HG02623 (cell line): ENCODE results near the gene EGLN3.
"Not testable (repeated sequence)": the region's sequence is repeated elsewhere in the genome, so short reads cannot be mapped to it uniquely, and the experiment has no call there.

Experiments used
- ATAC-seq: cut with Tn5 transposase; IDR thresholded peaks from one replicate; pipeline ENCODE4 v1.9.1; 2021; ENCODE audit warnings: moderate library complexity; ENCODE audit not compliant: unreplicated experiment

EGLN3 gene

DNA sequence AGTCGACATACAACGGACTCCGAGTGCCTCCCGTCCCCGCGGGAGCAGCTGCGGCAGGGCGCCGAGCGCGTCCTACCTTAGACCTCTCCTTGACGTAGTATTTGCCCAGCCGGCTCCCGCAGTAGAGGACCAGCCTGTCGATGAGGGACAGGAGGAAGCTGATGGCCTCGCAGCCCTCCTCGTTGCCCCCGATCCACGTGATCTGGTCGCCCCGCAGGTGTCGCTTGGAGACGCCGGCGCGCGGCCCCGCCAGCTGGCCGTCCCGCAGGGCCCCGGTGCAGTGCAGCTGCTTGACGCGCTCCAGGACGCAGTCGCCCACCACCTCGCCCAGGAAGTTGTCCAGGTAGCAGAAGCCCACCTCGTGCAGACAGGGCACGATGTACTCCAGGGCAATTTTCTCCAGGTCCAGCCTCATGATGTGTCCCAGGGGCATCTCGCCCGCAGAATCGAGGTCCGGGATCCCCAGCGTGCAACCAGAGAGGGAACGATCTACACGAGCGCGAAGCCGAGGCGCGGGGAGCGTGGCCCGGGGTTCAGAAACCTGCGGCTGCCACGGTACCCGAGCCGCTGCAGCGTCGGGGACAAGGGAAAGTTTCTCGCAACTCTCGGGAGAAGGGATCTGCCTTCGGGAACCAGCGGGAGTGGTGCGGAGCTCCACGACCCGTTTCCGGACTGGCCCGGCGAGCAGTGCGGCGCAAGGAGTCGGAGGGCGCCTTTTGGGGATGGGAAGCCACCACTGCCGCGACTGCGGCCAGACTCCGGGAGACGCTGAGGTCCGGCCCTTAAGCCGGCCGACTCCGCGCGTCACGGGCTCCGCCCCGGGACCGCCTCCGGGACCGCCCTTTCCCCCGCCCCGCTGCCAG is at the start of gene EGLN3:
Gene EGLN3 (minus strand): TSS at position 755 of the 863 bp plus-strand sequence. CDS start 322 bp downstream, at position 433.
- peak; percentile 92 for ATAC-seq

DNA sequence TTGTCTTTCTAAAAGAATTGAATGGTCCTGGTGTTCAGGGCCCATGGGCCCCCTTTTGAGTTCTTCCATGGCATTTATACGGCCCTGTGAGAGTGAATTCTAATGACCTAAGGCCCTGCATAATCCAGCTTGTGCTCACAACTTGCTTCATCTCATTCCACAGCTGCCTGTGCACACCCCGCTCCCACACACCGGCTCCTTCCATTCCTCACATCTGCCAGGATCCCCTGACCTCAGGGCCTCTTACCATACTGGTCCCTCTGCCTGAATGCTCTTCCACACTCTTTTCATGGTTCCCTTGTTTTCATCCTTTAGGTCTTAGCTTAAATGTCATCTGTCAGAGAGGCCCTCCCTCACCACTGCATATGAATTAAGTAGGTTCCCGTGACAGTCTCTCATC is 49.5 kb upstream of the EGLN3 start:
- ATAC-seq = no peak

DNA sequence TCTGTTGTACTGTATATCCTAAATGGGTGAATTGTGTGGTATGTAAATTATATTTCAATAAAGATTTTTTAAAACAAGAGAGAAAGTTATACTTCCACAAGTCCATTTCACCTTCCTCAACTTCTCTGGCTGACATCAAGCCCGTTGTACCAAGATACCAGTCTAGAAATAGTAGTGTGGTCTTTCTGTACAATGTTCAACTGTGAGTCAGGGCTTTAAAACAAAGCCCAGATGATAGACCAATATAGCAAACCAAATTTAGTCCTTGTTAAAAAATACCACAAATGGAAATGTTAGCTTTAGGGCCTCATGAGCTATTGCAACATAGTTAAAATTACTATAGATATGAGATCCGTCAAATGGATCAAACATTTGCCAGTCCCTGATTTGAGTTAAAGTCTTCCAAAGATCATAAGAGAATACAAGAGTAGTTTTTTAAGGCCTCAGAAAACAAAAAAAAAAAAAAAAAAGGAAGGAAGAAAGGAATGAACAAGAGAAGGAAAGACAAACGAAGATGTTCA is 49.0 kb upstream of the EGLN3 start:
- no peak for ATAC-seq

DNA sequence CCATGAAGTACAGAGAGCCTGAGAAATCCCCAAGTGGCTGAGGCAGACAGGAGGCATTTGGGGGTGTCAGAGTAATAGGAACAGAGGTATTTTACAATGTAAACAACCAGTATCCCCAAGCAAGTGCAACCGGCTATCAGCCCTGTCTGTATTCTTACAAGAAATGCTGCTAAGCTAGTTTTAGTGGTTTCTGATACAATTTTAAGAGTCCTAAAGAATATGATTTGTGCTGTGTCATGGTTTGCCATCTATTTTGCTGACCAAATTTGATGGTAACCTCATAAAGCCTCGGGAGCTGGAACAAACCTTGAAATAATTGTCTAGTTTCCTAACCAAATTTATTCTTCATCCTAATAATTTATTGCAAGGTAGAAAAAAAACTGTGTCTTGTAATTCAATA is 46.7 kb upstream of the EGLN3 start:
- no peak for ATAC-seq

DNA sequence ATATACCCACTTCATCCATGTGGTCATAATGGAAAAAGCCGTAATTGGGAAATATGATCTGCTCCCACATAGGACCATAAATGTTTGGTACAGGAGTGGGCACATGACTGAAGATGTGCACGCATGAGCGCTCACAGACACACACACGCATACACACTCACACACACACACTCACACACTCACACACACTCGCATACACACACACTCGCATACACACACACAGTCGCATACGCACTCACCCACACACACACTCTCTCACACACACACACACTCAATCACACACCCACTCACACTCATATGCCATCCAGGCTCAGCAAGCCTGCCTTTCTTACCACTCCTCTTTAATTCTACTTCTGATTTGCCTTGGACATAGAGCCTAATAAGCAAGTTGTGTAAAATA is 45.6 kb upstream of the EGLN3 start:
- ATAC-seq = no peak

DNA sequence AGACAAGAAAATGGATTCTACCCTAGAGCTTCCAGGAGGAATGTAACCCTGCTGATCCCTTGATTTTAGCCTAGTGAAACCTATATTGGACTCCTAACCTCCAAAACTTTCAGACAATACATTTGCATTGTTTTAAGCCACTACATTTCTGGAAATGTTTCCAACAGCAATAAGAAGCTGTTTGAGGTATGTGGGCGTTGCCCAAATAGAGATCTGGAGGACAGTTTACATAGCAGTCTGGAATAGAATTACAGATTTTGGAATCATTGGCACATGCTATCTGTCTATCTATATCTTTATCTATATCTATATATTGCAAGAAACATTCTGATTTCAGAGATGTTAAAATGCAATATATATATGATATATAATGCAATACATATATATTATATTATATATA is 42.4 kb upstream of the EGLN3 start:
- ATAC-seq = no peak

DNA sequence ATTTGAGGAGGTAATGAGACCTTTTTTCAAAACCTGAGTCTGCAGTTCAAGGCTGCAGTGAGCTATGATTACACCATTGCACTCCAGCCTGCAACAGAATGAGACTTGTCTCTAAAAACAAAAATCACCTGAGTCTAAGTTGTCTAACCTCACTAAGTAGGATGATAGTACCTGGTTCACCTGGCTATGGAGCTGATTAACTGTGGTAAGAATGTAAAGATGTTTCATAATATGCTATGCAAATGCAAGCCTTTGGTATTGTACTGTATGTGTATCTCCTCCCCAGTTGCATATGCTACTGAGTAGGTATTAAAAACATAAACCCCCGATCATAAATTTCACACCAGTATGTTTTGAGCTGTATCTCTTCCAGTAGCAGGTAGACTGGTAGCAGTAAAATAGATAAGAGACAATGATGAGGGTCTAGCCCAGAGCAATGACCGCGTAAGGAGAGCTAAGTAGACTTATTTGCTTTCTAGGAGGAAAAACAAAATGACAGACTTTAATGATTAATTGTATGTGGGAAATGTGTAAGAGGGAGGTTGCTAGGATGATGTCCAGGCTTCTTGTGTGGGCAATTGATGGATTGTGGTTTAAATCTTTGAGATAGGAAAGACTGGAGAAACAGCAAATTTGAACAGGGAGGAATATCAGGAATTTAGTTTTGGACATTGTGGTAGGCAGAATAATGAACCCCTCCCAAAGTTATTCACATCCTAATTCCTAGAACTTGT is 41.6 kb upstream of the EGLN3 start:
- ATAC-seq = no peak

DNA sequence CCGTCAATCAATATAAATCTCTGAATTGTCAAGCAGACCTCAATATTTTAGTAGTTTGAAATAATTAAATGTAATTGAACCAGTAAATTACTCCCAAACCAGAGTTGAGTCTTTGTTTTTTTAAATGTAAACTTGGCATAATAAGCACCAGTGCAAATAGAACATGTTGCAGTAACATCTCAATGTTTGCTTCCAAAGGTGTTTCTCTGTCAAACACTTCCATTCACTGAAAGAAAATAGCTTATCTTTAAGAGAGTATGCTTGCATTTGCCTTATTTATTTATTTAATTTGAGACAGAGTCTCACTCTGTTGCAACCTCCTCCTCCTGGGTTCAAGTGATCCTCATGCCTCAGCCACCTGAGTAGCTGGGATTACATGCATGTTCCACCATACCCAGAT is 39.9 kb upstream of the EGLN3 start:
- no peak for ATAC-seq

DNA sequence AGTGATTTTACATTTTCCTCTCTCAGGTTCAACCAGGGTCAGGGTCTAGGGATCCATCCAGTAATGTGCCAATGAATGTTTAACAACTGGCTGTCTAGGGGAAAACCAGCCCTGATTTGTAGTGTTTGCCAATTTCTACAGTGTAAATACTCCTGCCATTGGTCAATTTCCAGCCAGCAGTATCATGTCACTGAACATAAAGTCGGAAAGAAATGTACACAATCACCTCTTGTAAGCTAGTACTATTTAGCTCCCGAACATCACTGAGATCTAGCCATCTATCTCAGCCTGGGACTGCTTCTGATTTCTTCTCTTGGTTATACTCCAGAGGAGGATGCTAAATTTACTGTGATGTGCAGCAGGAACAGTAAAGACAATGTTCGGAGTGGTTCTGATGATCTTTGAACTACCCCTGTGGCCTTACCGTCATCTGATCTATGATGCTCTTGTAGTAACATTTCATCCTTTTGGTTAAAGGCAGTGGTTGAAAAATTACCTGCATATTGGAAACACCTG is 36.7 kb upstream of the EGLN3 start:
- ATAC-seq = no peak

DNA sequence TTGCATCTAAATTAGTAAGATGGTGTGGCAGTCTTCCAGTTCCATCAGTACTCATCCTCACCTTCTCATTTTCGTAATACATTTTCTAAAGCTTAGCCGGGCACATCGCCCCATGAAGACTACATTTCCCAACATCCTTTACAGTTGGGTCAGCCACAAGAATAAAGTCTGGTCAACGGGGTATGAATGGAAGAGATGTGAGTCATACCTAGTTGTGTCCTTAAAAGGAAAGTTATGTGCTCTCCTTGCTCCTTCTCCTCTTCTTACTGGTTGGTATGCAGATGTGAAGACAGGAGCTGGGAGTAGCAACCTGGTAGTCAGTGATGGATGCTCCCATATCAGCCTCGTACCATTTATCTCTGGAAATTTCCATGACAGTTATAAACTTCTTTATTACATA is 35.9 kb upstream of the EGLN3 start:
- no peak for ATAC-seq

DNA sequence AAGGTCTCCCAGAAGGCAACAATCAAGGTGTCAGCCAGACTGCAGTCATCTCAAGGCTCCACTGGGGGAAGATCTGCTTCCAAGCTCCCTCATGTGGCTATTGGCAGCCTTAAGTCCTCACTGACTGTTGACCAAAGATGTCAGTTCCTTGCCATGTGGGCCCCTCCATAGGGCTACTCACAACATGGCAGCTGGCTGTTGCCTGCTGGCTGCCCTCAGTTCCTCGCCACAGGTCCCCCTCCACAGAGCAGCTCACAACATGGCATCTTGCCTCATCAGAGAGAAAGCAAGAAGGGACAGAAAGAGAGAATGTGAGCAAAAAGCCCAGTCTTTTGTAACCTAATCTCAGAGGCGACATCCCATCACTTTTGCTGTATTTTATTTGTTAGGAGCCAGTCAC is 34.4 kb upstream of the EGLN3 start:
- ATAC-seq = no peak

DNA sequence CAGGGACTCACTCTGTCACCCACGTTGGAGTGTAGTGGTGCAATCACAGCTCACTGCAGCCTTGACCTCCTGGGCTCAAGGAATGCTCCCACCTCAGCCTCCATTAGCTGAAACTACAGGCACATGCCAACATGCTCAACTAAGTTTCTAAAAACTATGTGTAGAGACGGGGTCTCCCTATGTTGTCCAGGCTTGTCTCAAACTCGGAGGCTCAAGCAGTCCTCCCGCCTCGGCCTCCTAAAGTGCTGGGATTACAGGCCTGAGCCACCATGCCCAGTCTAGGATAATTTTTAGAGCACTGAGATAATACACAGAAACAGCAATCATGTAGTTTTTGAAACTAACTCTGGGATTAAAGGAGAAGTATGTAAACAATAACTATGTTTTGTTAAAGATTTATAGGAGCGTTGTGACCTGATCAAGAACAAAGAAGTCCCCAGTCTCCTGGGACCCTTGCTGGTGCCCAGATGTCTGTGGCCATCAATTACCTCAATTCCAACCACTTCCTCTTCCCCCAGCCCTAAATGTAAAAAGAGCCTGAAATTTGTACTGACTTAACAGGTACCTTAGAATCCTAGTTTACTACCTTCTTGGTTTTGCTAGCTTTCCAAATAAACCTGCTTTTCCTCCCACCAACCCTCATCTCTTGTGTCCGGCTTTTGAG is 28.9 kb upstream of the EGLN3 start:
- ATAC-seq = no peak

DNA sequence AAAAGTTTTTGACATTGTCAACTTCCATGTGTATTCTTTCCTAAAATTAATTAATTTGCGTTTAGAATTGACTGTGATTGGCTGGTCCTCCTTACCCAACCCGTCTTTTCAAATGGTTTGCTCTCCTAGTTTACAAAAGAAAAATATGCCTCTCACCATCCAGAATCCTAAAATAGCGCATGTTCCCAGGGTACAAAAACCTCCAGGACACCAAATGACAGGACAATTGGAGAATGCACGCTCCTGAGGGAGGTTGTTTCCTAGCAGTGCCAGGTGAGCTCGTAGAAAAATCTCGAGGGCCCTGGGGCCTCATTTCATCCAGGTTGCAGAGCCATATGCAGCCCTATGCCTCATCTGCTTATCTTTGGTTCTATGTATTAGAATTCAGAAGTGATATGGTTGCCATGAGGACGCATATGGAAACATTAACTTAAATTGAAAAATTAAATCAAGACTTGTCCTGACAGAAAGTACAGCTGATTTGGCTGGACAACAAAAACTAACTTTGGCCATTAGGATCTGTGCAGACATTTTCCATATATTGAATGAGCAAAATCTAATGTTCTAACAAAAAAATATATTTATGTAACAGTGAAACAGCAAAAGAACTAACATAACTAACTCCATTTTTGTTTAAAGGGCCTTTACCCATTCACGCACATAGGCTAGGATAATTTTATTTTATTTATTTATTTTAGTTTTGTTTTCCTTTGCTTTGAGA is 28.2 kb upstream of the EGLN3 start:
- no peak for ATAC-seq

DNA sequence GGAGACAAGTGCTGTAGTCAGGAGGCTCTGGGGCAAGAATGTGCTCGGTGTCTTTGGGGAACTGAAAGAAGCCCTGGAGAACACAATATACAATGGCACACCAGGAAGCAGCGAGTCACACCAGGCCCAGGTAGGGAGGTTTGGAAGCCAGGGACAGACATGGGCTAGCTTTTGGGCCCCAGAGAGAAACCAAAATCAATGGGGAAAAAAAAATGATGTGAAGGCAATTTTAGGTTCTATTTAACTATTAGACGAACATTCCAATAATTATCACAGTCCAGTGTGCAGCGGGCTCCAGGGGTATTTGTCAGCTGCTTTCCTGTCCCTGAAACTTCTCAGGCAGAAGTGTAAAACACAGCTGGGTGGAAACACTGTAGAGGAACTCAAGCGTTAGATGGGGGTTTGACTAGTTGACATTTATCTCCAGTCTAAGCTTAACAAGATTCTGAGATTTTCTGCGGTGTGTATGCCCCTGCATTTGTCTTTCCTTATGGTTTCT is 21.8 kb upstream of the EGLN3 start:
- peak; percentile 90 for ATAC-seq

DNA sequence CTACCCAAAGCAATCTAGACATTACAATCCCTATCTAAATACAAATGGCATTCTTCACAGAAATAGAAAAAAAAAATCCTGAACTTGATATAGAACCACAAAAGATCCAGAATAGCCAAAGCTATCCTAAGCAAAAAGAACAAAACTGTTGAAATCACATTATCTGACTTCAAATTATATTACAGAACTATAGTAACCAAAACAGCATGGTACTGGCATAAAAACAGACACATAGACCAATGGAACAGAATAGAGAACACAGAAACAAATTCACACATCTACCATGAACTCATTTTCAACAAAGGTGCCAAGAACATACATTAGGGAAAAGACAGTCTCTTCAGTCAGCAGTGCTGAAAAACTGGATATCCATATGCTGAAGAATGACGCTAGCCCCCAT is 19.0 kb upstream of the EGLN3 start:
- not testable (repeated sequence) for ATAC-seq

DNA sequence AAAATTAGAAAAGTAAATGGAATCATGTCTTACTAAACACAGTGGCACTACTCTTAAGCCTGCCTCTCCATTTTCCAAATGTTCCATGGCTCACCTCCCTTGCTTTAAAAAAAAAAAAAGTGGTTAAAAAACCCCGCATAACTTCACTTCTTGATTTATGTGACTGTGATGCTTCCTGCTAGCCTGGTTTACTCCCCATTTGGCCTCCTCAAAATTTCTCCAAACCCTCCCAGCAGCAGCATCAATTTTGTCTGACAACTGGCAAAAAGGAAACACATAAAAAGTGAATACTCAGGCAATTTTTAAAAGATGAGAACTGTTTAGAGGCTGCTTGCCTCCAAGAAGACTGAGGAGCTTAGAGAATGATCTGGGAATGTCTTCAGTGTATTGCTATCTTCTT is 17.8 kb upstream of the EGLN3 start:
- ATAC-seq = no peak

DNA sequence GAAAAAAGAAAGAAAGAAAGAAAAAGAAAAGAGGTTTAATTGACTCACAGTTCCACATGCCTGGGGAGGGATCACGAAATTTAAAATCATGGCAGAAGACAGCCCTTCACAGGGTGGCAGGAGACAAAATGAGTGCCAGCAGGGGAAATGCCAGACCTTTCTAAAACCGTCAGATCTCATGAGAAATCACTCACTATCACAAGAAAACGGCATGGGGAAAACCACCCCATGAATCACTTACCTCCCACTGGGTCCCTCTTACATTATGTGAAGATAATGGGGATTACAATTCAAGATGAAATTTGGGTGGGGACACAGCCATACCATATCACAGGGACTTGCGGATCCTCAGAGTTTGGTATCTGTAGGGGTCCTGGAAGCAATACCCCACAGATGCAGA is 16.3 kb upstream of the EGLN3 start:
- no peak for ATAC-seq

DNA sequence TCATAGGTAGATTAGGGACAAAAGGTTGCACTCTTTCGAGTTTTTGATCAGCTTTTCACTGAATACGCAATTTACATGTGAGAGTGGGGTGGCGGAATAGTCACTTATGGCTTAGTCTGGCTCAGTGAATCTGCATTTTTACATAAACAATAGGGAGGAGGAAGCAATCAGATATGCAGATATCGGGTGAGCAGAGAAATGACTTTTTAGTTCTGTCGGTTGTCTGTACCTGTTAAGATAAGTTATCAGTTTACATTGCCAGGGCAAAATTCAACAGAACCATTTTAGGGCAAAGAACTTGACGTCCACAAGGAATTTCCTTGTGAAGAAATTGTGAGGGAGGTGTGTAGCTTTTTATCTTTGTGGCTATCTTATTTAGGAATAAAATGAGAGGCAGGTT is 15.4 kb upstream of the EGLN3 start:
- no peak for ATAC-seq

DNA sequence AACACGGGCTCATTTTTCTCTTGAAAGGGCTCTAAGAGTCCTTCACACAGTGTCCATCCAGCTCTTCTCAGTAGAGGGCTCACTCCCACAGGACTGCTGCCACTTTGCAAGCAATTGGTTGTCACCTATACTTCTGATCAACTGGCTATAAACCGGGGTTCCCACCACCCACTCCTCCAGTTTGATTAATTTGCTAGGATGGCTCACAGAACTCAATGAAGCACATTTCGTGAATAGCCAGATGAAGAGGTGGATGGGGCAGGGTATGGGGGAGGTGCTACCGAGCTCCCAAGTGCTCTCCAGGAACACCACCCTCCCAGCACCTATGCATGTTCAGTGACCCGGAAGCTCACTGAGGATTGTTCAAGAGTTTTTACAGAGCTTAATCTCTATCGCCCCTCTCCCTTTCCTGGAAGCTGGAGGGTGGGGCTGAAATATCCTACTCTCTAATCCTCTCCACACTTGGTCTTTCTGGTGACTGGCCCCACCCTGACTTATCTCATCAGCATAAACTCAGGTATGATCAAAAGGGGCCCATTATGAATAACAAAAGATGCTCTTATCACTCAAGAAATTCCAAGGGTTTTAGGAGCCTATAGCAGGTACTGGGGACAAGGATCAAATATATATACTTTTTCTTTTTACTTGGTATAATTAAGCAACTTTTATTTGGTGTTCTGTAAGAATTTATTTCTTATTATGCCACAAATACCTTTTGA is 13.9 kb upstream of the EGLN3 start:
- ATAC-seq = no peak

DNA sequence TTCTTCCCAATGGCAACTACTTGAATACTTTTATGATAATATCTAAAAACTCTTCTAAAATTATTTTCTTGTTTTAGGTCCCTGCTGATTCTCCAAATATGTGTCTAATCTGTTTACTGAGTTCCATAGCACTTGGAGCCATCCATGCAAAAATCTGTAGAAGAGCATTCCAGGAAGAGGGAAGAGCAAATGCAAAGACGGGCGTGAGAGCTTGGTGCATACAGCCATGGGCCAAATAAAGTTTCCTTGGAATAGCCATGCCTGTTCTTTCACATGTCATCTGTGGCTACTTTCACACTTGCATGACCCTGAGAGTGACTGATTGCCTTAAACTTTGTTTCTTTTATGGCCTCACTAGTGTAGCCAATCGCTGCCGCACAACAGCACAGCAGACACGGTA is 13.0 kb upstream of the EGLN3 start:
- no peak for ATAC-seq
